Measurements from ENCODE around the gene C19orf67.

C19orf67 gene

DNA sequence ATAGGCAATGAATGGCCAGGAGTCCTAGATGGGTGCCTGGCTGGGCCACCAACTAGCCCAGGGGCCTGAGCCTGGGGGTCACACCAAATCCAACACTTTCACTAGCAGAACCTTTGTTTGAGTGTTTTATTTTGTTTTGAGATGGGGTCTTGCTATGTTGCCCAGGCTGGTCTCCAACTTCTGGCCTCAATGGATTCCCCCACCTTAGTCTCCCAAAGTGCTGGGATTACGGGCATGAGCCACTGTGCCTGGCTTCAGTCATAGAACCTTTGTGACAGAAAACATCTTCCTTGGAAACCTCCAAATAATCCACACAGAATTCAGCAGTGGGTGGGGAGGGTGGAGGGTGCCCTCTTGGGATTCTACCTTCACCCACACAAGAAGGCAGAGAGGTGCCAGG, 25.9 kb upstream of the C19orf67 start:
- DNase-seq (ENCODE audit: low read depth), result no peak
- TF ChIP-seq, protein P1, sequence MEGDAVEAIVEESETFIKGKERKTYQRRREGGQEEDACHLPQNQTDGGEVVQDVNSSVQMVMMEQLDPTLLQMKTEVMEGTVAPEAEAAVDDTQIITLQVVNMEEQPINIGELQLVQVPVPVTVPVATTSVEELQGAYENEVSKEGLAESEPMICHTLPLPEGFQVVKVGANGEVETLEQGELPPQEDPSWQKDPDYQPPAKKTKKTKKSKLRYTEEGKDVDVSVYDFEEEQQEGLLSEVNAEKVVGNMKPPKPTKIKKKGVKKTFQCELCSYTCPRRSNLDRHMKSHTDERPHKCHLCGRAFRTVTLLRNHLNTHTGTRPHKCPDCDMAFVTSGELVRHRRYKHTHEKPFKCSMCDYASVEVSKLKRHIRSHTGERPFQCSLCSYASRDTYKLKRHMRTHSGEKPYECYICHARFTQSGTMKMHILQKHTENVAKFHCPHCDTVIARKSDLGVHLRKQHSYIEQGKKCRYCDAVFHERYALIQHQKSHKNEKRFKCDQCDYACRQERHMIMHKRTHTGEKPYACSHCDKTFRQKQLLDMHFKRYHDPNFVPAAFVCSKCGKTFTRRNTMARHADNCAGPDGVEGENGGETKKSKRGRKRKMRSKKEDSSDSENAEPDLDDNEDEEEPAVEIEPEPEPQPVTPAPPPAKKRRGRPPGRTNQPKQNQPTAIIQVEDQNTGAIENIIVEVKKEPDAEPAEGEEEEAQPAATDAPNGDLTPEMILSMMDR (conservative IDR thresholded peaks at IDR 0.05; ENCODE audit: low read depth, low read length), result no peak

GRCh38 chr19:14110650-14111049, 25.1 kb upstream of the C19orf67 start:
- no peak overlapping the region for H3K4me3 ChIP-seq (ENCODE audit: low read depth, low read length)
- no peak for DNase-seq (ENCODE audit: low read depth)
- TF ChIP-seq, protein P1 (conservative IDR thresholded peaks at IDR 0.05; ENCODE audit: low read depth, low read length), result no peak

More for the DNA sequence above, 25.9 kb upstream of the C19orf67 start:
- no peak overlapping the region for H3K4me3 ChIP-seq (ENCODE audit: low read depth, low read length)

DNA sequence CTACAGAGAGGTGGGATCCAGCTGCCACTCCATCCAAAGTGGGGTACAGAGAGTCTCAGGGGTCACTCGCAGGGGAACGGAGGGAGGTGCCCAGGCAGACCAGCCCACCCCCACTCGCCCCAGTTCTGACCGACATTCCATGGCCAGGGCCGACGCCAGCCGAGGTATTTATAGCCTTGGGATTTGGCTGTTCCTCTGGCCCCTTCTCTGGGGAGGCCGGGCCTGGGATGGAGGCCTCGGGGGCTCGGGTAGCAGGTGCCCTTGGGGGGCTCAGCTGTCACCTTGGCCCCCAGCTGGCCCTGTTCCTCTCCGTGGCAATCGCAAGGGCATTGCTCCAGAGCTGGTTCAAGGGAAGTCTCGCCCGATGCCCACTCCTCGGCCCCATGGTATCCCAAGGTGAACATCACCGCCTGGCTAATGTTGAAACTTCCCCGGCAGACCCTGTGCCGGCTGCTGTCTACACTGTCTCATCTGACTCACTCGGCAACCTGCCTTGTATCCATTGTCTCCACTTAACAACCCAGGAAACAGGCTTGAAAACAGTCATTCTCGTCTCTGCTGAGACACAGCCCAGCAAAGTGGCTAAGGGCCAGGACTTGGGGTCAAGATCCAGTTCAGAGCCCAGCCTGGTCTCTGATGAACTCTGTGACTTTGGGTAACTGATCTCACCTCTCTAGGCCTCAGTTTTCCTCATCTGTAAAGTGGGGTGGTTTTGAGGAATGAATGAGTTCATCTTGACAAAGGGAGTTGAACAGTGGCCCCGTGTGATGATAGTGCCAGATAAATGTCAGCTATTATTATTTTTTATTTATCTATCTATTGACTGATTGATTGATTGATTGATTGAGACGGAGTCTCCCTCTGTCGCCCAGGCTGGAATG, 22.2 kb upstream of the C19orf67 start:
- DNase-seq (ENCODE audit: low read depth), result no peak
- TF ChIP-seq, protein P1 (conservative IDR thresholded peaks at IDR 0.05; ENCODE audit: low read depth, low read length), result no peak
- no peak overlapping the region for H3K4me3 ChIP-seq (ENCODE audit: low read depth, low read length)

DNA sequence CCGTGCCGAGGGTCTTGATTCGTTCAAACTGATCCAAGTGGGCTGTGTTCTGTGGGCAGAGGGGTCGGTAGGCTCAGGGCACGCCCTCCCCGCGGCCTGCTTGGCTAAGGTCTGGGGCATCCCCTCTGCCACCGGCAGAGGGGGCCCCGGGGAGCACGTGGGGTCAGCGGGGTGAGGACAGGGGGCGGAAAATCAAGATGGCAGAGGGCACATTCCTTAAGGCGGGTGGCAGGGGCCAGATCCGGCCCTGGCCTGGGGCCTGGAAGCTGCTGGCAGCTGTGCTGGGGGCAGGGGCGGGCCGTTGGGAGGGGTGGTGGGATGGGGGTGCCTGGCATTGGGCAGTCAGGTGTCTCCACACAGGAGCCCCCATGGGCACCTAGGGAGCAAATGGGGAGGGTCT, 21.3 kb upstream of the C19orf67 start:
- H3K4me3 ChIP-seq (ENCODE audit: low read depth, low read length), result no peak overlapping the region
- TF ChIP-seq, protein P1 (conservative IDR thresholded peaks at IDR 0.05; ENCODE audit: low read depth, low read length), result no peak

GRCh38 chr19:14105680-14106079, 20.1 kb upstream of the C19orf67 start:
- no peak overlapping the region for H3K4me3 ChIP-seq (ENCODE audit: low read depth, low read length)
- DNase-seq (ENCODE audit: low read depth), result no peak
- TF ChIP-seq, protein P1 (conservative IDR thresholded peaks at IDR 0.05; ENCODE audit: low read depth, low read length), result no peak

More for the DNA sequence above, 21.3 kb upstream of the C19orf67 start:
- DNase-seq (ENCODE audit: low read depth), result no peak

- TF ChIP-seq, protein P1 (conservative IDR thresholded peaks at IDR 0.05; ENCODE audit: low read depth, low read length), result no peak
- no peak overlapping the region for H3K4me3 ChIP-seq (ENCODE audit: low read depth, low read length)
- DNase-seq (ENCODE audit: low read depth), result no peak
These were observed 17.7 kb upstream of the C19orf67 start for GRCh38 chr19:14103310-14103709.

- no peak for DNase-seq (ENCODE audit: low read depth)
- no peak overlapping the region for H3K4me3 ChIP-seq (ENCODE audit: low read depth, low read length)
- TF ChIP-seq, protein P1 (conservative IDR thresholded peaks at IDR 0.05; ENCODE audit: low read depth, low read length), result no peak
These were observed 17.2 kb upstream of the C19orf67 start for GRCh38 chr19:14102756-14103155.

All from choroid plexus epithelial cell (primary cell).